DMS114 treated with DMSO at 0.1 percent for 48 hours (cell line): ENCODE results near the gene FBL.
"Not testable (repeated sequence)": the region's sequence is repeated elsewhere in the genome, so short reads cannot be mapped to it uniquely, and the experiment has no call there.

Experiments
- DNase-seq: peaks from one replicate; lab custom pipeline; 2025; ENCODE audit not compliant: unreplicated experiment; lab: John Stamatoyannopoulos, UW

Gene FBL

DNA sequence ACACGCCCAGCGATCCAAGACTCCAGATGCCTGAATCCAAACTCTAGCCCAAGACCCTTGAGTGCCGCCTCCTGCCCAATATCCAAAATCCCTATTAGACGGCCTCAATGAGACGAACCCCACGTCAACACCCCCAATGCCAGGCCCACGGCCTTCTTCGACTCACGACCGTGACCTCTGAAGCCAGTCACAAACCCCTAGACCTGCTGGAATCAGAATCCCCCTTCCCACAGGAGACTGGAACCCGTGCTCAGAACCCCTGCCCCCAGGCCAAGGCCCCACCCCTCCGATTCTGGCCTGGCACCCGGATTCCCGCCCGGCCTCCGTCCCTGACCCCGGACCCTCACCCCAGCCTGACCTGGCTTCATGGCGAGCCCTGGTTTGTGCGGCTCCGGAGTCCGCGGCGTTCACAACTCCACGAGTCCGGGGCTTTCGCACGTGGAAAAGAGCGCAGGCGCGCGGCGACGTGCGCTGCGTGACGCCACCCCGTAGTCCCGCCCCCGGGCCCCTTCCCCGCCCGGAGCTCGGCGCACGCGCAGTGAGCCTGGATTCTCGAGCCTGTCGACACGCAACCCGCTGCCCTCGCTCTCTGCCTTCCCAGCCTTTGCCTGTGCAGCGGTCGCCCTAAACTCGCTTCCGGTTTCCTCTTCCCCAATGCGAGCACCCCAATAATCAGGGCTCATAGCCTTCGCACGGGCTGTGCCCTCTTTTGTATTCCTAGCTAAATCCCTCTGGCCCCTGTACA, at the start of gene FBL:
TSS of gene FBL (minus strand) at position 447 of the 745 bp plus-strand sequence. CDS start at position 368, 79 bp downstream.
- peak; percentile 83 for DNase-seq

DNA sequence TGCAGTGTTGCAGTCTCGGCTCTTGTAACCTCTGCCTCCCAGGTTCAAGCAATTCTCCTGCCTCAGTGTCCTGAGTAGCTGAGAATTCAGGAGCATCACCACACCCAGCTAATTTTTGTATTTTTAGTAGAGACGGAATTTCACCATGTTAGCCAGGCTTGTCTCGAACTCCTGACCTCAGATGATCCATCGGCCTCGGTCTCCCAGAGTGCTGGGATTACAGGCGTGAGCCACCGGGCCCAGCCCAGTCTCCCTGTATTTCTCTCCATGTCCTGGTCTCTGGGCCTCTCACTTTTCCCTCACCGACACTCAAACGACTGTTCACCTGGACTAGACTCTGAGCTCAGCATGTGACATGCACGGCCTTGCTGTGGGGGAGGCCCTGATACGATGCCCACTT, 48.9 kb upstream of the FBL start:
- DNase-seq: not testable (repeated sequence)

DNA sequence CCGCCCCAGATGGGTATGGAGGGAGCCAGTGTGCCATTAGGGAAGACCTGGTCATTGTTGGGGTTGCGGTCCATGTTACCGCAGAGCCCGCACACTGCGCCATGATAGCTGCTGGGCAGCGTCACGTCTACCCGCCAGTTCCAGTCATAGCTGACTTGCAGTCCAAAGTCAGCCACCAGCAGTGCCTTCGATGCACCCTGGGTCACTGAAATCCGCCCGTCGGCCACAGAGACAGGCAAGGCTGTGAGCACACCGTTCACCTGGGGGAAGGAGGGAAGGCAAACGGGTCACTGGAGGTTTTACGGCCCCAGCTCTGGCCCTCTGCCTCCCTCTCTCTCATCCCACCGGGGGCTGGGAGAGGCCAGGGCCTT, 48.0 kb upstream of the FBL start:
- not testable (repeated sequence) for DNase-seq

DNA sequence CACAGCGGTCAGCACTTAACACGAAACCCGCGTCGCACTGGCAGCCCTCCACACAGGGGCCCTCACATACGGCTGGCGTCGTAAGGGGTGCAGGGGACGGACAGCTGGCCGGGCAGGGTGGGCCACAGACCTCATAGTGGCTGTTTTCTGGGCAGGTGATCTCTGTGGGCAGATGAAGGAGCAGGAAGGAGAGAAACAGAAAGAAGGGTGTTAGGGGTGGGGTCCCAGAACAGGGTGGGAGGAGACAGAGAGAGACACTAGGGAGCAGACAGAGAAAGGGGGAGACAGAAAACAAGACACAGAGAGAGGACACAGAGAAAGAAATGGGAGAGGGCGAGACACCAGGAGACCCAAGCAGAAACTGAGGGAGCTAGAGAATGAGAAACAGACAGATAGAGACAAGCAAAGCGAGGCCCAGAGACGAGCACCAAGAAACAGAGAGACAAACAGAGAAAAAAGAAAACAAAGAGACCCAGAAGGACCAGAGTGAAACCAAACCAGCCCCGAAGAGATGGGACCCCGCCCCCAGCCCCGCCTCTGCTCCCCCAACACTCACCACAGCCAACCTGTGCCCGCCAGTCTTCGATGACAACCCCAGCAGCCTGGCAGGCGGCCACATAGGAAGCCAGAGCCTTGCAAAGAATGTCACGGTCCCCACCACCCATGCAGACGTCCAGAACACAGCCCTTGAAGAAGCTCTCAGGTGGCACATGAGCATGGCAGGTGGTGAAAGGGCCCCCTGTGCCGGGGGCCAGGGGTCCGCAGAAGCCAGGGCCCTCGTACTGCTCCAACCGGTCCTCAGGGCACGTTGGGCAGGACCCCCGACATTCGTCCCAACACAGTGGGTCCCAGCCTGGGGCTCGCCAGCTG, 47.4 kb upstream of the FBL start:
- DNase-seq: not testable (repeated sequence)

DNA sequence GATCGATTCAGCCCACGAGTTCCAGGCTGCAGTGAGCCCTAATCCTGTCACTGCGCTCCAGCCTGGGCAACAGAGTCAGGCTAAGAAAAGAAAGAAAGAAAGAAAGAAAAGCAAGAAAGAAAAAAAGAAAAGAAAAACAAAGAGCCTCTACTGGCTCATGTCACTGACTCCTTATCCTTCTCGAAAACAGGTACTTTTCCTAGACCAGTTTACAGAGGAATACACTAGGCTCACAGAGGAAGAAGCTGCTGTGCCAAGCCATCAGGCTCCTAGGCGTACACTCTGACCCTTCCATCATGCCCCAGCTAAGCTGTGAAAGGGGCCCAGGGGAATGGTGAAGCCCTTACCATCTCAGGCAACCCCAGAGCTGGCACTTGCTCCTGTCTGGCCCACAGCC, 46.3 kb upstream of the FBL start:
- not testable (repeated sequence) for DNase-seq

DNA sequence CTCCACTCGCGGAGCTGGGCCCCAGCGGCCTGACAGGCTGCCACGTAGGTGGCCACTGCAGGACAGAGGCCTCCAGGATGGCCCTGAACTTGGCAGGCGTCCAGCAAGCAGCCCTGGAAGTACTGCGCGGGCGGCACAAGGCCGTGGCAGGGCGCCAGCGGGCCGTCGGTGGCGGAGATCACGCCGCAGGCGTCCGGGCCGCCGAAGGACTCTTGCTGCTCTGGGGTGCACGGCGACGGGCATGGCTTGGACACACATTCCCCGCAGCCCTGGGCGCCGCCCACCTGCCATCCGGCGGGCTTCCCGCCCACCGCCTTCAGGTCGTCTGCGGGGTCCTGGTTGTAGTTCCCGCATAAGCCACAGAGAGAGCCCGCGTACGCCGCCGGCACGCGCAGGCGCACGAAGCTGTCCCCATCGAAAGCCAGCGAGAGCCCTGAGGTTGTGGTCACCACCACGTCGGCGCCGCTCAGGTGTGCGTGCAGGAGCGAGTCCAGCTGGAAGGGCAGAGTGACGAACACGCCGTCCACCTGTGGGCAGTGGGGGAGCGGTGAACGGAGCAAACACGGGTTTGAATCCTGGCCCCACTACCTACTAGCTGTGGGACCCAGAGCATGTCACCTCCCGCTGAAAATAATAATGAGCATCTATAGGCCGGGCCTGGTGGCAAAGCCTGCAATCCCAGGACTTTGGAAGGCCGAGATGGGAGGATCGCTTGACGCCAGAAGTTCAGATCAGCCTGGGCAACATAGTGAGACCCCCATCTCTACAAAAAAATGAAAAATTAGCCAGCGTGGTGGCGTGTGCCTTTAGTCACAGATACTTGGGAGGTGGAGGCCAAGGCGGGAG, 45.7 kb upstream of the FBL start:
- not testable (repeated sequence) for DNase-seq

DNA sequence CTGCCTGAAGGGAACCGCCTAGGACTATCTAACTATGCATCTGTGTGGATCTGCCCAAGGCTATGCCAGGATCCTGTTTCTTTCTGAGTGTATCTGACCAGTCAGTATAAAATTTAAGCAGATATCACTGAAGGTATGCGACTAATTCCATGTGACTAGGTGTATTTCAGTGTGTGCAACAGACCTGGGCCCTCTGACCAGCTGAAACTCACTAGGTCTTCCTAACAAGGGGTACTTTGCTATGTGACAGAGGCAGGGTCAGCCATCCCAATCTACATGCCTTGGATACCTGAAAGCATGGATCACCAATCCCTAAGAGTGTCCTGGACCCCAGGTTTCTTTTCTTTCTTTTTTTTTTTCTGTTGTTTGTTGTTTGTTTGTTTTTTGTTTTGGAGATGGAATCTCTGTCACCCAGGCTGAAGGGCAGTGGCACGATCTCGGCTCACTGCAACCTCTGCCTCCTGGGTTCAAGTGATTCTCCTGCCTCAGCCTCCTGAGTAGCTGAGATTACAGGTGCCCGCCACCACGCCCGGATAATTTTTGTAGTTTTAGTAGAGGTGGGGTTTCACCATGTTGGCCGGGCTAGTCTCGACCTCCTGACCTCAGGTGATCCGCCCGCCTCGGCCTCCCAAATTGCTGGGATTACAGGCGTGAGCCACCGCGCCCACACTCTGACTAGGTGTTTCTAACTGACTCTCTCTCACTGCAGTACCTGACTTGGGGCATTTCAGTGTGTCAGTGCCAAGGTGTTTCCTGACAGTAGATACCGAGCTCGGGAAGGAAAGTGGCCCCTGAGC, 44.8 kb upstream of the FBL start:
- DNase-seq: no peak

DNA sequence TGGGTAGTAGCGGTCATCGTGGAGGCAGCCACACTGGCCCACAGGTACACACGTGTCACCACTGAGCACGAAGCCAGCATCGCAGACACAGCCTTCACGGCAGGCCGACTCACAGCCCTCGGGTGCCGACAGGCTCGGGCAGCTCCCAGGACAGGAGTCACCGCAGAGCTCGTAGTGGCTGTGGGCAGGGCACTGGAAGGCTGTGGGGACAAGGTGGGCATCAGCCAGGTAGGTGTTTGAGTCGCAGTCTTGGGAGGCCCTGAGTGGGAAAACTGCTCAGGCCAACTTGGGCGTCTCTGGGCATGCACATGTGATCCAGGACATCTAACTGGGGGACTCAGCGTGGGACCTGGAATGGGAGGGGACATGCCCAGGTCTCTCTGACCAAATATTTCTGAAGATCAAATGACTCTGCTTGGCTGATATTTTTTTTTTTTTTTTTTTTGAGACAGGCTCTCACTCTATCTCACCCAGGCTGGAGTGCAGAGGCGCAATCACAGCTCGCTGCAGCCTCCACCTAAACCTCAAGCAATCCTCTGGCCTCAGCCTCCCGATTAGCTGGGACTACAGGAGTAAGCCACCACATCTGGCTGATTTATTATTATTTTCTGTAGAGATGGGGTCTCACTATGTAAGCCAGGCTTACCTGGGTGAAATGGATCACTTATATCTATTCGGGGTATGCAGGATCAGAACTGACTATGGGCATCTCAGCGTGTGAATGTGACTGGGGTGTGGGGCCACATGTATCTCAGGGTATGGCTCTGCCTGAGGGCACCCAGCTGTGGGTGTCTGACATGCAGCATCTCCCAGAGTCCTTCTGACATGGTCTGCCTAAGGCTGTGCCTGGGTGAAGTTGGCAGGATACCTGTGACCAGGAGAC, 43.9 kb upstream of the FBL start:
- not testable (repeated sequence) for DNase-seq

DNA sequence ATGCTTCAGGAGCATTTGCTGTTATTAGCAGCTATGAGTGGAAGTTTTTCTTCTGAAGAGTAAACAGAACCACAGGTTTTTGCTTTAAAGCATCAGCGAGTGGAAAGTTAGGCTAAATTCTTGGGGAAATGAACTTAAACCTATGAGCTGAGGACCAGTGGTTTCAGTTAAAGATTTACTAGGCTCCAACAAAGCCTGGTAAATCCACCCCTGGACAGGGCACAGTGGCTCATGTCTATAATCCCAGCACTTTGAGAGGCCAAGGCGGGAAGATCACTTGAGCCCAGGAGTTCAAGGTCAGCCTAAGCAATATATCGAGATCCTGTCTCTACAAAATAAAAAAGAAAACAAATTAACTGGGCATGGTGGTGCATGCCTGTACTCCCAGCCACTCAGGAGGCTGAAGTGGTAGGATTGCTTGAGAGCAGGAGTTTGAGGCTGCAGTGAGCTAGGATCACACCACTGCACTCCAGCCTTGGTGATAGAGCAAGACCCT, 41.3 kb upstream of the FBL start:
- not testable (repeated sequence) for DNase-seq

DNA sequence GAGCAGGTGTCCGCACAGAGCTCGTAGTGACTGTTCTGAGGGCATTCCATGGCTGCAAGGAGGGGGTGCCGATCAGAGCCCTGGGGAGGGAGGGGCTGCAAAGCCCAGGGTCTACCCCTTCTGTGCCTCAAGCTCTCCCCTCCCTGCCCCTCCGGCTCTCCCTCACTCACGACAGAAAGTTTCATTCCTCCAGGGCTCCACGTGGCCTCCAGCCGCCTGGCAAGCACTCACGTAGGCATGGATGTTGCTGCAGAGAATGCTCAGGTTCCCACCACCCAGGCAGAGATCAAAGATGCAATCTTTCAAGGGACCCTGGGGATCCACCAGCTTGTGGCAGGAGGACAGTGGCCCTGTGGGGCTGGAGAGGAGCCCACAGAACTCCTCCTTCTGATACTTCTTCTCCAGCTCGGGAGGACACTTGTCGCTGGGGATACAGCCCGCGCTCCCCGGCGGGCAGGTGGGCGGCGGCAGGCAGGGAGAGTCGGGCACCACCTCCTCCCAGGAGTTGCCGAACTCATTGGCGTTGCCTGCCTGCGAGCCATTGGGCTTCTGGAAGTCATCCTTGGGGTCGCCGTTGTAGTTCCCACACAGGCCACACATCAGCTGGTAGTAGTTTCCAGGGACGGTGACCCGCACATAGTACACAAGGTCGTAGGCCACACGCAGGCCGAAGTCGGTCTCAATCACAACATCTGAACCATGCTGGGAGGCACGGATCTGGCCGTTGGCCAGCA, 39.8 kb upstream of the FBL start:
- DNase-seq: not testable (repeated sequence)

DNA sequence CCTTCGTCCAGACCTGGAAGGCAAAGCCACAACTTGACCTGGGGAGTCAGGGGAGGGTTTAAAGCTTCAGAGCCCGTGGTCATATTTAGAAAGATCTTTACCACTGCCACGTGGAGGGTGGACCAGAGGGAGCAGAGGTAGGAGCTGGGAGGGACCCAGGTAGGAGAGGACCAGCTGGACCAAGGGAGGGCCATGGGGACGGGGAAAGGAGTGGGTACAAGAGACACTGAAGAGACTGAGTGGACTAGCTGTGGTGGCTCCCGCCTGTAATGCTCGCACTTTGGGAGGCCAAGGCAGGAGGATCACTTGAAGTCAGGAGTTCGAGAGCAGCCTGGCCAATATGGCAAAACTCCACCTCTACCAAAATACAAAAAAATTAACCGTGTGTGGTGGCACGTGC, 38.5 kb upstream of the FBL start:
- DNase-seq: not testable (repeated sequence)

DNA sequence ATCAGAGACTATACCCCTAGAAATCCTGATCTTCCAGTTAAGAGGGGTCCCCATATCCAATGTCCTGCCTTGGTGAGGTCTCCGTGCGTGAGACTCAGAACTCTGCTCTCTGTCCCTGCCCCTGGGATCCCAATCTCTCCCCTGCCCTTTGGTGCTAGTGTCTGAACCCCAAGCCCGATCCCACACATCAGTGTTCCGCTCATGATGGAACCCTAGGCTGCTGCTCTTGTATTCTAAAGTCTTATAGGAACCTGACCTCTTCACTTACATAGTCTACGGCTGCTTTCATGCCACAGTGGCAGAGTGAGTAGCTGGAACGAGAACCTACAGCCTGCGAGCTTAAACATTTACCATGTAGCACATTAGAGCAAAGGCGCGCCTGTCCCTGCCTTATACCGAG, 36.5 kb upstream of the FBL start:
- not testable (repeated sequence) for DNase-seq

DNA sequence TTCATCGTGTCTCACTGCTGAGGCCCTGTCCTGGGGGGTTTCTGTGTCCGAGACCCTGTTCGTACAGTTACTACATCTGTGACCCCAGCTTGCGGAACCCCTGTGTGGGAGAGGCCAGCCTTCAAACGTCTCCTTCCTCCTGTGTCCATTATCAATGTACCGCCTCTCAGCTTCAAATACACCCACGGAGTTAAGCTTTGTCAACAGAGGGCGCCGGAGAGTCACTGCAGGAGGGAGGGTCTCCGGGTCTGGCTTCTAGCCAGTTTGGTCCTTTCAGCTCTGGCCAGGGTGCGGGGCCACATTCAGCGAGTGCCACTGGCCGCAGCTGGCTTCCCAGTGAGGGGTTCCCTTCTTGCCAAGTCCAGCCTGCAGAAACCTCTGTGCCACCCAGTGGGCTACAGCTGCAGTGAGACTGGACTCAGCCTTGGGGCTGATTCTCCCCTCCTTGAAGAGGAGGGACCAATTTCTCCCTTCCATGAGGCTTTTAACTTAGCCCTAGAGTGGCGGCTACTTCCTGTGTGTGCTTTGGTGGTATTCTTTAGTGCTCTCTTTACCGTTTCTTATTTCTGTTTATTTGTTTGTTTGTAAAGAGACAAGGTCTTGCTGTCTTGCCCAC, 35.4 kb upstream of the FBL start:
- not testable (repeated sequence) for DNase-seq

DNA sequence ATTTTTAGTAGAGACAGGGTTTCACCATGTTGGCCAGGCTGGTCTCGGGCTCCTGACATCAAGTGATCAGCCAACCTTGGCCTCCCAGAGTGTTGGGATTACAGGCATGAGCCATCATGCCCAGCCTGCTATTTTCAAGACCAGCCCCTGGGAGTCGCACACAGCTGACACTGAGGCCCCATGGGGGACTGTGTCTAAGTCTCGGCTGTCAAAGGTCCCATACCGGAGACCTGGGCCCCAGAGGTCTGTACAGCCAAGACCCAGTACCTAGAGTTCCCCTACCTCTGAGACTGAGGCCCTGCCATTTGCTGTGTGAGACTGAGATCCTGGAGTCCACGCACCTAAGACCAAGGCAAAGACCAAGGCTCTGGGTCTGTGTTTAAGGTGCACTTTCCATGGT, 34.1 kb upstream of the FBL start:
- not testable (repeated sequence) for DNase-seq

DNA sequence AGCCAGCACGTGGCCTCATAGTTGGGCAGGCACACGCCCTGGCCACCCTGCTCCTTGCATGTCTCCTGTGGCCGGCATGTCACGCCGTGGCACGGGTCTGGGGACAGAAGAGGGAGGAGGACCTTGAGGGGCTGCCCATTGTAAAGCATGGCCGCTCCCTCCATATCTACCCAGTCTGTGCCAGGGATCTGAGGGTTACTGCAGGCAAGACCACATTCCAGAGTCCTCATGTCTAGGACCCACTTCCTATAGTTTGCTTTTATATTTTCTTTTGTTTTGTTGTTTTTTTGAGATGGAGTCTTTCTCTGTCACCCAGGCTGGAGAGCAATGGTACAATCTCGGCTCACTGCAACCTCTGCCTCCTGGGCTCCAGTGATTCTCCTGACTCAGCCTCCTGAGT, 33.6 kb upstream of the FBL start:
- not testable (repeated sequence) for DNase-seq

DNA sequence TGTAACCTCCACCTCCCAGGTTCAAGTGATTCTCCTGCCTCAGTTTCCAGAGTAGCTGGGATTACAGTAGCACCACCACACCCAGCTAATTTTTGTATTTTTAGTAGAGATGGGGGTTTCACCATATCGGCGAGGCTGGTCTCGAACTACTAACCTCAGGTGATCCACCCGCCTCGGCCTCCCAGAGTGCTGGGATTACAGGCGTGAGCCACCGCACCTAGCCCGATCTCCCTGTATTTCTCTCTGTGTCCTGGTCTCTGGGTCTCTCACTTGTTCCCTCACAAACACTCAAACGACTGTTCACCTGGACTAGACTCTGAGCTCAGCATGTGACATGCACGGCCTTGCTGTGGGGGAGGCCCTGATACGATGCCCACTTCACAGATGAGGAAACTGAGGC, 32.7 kb upstream of the FBL start:
- DNase-seq: not testable (repeated sequence)

DNA sequence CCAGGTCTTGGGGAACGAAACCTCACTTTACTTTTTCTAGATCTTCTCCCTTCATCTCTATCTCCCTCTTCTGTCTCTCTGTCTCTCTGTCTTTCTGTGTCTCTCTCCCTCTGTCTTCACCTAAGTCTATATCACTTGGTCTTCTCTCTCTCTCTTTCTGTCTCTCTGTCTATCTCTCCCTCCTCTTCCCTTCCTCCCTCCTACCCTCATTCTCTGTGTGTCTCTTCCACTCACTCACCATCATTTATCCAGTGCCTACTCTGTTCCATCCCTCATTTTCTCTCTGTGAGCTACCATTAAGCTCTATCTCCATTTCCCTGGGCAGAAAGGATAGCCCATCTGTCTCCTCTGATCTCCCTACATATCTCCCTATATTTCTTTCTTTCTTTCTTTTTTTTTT, 32.2 kb upstream of the FBL start:
- no peak for DNase-seq

DNA sequence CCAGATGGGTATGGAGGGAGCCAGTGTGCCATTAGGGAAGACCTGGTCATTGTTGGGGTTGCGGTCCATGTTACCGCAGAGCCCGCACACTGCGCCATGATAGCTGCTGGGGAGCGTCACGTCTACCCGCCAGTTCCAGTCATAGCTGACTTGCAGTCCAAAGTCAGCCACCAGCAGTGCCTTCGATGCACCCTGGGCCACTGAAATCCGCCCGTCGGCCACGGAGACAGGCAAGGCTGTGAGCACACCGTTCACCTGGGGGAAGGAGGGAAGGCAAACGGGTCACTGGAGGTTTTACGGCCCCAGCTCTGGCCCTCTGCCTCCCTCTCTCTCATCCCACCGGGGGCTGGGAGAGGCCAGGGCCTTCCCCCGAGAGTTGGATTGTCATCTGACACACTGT, 31.8 kb upstream of the FBL start:
- not testable (repeated sequence) for DNase-seq
